HS-27A (cell line): ENCODE results near the gene TMED3.
A peak's percentile ranks its signal among the peaks of the same experiment; 100 is the strongest.
"Not testable (repeated sequence)": the region's sequence is repeated elsewhere in the genome, so short reads cannot be mapped to it uniquely, and the experiment has no call there.

Source experiments
- DNase-seq: peaks from one replicate; pipeline ENCODE4 v3.0.0-alpha.2; 2012; ENCODE audit warnings: low read depth, missing footprints

TMED3 gene

DNA sequence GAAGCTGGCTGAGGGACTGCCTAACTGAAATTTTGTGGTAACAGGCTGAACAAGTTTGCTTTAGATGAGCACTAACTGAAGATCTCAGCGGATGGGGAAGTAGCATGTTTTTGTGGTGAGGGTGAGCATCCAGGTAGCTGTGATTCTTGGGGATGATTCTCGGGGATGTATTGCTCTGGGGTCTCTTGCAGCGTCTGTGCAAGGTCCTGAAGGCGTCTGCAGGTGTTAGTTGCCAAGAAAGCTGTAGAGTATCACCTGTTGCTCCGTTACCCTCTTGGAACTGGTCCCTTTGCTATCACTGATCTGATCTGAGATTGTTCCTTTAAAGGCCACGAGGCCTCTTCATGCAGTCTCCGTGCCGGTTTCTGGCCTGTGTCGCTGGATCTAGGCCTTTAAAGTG, 6.0 kb downstream of the TMED3 start:
- DNase-seq, result no peak

DNA sequence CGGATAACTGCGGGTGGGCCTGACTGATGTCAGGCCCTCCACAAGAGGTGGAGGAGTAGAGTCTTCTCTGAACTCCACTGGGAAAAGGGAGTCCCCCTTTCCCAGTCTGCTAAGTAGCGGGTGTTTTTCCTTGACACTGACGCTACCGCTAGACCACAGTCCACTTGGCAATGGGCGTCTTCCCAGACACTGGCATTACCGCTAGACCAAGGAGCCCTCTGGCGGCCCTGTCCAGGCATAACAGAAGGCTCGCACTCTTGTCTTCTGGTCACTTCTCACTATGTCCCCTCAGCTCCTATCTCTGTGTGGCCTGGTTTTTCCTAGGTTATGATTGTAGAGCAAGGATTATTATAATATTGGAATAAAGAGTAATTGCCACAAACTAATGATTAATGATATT, 9.1 kb downstream of the TMED3 start:
- not testable (repeated sequence) for DNase-seq

DNA sequence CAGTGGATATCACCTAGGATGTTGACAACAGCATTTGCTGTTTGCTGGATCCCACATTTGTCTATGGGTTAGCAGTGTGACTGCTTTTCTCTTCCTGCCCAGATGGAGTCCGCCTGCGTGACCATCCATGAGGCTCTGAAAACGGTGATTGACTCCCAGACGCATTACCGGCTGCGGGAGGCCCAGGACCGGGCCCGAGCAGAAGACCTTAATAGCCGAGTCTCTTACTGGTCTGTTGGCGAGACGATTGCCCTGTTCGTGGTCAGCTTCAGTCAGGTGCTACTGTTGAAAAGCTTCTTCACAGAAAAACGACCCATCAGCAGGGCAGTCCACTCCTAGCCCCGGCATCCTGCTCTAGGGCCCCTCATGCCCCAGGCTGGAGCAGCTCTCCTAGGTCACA, 11.0 kb downstream of the TMED3 start:
- DNase-seq, result no peak

DNA sequence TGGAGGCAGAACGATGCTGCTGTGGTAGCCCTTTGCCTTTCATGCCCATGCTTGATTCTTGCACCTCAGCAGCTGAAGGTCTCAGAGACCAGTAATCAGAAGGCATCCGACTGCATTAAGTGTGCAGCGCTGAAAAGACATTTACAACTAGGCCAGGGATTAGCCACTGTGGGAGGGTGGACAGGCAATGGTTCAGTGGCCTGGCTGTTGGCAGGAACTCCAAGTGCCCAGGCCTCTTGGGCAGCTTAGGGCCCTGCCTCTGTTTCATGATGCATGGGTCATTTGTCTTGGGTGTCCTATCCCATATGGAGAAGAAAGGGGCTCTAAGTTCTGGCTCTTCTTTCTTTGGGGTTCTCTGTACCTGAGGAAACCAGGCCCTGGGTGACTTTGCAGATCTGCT, 11.4 kb downstream of the TMED3 start:
- no peak for DNase-seq

DNA sequence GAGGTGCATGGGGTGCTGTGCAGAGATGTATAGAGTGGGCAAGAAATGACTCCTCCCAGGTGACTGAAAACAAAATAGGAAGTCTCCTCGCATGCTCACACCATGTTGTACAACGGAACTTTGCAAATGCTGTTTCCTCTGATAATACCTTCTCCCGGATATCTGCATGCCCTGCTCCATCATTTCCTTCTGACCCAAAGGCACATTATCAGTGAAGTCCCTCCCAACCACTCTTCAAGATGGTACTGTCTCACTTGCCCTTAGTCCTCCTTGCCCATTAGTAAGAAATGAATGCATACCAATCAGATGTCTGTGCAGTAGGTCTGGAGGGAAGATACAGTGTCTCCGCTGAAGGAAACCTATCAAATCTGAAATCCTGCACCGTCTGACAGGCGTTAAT, 12.0 kb downstream of the TMED3 start:
- DNase-seq, result no peak

DNA sequence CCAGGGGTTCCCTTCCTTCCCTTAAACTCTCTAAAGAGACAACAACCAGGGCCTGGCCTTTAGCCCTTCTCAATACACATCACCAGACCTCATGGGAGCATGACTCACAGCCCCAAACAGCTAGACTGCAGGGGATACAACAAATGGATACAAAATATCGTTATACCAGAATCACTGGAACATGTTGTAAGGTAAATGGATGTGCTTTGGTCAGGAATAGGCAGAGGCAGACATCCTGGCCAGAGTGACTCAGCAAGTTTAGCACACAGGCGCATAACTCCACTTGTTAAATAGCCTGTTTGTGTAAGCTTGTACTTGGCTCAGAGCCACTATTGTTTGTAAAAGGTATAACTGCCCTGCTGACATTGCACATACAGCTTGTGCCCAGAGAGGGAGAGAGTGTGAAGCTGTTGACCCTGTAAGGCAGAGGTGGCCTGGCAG, 18.3 kb downstream of the TMED3 start:
- no peak for DNase-seq

DNA sequence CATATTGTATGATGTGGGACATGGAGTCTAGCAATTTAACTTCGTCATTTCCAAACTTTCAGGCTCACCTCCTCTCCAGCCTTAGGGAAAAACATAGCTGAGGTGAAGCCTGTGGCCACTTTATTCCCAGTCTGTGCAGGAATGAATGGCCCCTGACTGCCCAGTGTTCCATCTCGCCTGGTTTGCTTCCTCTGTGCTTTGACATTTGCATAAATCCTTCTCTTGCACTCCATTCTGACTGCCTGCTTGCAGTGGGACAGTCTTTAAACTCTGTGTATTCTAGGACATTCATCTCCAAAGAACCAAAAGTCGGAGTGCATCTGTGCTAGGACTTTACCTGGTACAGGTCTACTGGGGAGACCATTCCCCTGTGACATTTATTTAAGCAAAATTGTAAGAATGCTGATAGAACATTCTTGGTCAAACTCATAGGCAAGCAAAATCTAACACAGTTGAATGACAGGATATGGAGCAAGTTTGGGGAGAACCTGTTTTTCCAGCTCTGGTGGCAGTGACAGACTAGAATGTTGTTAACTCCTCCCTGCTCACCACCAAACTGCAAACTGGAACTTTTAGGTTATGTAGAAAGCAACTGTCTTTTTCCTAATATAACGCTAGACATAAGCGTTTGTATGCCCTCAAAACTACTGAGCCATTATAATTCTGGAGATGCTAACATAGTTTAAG, 22.1 kb downstream of the TMED3 start:
- DNase-seq, result no peak

DNA sequence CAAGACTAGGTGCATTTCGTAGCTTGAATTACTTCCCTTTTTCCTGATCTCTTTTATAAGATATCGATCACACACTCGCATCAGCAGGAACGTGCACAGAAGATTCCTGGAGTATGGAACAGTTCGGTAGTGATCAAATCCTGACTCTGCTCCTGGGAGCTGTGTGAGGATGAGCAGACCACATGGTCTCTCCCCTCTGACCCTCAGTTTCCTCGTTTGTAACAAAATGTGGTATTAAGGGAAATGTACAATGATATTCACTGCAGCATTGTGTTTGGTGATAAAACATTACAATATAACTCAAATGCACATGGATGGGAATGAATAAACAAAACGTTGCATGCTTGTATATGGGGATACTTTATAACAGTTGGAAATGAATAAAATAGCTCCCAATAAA, 26.7 kb downstream of the TMED3 start:
- no peak for DNase-seq

DNA sequence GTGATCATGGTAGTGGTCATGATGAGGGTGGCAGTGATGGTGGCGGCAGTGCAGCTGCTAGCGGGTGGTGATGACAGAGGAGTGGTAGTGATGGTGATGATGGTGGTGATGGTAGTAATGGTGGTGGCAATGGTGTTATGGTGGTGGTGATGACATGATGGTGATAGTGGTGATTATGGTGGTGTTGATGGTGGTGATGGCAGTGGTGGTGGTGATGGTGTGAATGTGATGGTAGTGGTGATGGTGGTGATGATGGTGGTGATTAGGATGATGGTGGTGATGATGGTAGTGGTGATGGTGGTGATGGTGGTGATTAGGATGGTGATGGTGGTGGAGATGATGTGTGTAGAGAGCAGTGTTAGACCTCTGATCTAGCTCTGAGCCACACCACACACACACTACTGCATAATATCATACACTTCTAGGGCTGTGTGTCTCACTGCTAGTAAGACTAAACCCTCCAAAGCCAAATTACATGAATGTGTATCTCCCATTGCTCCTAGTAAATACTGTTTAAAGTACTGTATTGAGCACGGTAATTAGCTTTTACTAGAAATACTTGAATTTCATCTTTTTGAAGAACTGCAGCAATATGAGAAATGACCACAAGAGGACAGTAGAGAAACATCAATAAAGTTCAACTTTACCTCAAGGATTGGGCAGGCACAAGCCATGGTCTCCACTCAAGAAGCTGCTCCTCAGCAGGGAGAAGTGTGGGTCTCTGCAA, 28.8 kb downstream of the TMED3 start:
- DNase-seq, result peak; percentile 24

DNA sequence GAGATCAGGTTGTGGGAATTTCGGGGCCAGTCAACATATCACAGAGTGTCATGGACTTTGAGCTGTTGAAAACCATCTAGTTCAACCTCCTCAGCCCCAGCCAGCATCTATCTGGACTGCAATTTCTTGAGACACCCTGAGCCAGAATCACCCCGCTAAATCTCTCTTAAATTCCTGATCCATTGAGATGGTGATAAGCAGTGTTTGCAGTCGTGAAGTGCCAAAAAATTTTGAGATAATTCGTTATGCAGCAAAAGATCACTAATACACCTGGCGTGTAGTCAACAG, 29.3 kb downstream of the TMED3 start:
- DNase-seq, result no peak

DNA sequence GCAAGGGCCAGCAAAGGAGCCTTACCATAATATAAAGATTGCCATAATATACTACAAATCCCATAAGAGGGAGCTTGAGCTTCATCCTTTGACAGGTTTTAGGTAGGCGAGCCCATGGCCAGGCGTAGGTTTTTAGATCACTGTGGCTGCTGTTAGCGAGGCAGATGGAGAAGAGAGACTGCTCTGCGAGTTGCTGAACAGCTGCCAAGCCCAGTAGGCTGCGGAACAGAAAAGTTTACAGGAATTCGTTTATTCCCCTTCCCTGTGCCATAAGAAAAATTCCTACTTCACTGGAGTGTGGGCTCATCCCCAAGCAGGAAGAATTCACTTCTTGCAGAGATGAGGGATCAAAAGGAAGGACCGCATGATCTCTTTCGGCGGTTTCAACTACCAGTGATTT, 30.5 kb downstream of the TMED3 start:
- DNase-seq, result no peak

DNA sequence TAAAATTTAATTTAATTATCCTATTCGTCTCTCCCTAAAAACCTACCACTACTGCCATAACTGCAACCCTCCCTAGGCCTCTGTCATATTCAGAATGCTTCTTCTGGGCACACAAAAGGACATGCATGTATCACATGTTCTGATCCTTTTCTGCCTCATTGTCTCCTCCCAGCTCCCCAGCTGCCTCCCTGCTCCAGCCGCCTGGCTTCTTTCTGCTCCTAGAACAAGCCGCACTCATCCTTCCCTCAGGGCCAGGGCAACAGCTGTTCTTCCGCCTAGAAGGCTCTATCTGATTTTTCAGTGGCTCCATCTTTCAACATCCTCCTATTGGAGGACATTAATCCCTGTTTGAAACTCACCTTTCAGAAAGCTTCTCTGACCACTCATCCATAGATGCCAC, 38.6 kb downstream of the TMED3 start:
- DNase-seq, result no peak

DNA sequence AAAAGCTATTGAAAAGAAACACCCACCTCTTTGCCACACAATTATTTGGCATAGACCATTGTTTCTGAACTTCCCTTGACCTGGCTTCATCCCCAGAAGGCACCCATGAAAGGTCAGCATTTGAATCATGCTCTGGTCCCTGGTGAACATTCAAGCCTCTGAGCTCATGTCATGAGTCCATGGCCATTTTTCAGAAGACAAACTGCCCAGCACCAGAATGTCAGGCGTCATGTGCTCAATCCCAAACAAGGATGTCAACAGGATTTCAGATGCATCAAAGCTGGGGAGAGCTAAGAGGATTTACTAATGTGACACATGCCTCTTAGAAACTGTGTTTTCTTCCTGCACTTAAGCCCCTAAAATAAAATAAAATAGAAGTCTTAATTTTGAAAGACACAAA, 41.3 kb downstream of the TMED3 start:
- DNase-seq, result no peak

DNA sequence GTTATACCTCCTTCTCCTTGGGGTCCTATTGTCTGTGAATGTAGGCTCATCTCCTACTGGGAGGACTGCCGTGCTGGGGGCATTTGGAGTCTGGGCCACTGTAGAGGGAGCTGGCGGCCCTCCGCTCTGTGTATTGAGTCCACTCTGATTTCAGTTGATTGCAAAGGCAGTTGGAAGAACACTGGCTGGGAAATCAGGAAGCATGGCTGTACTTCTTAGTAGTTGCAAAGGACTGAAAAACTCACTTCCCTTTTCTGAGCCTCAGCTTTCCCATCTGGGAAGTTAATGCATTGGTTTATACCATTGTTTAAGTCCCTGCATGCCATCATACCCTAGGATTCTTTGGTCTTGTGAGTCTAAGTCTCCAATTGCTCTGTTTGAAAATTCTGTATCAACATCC, 46.7 kb downstream of the TMED3 start:
- no peak for DNase-seq

DNA sequence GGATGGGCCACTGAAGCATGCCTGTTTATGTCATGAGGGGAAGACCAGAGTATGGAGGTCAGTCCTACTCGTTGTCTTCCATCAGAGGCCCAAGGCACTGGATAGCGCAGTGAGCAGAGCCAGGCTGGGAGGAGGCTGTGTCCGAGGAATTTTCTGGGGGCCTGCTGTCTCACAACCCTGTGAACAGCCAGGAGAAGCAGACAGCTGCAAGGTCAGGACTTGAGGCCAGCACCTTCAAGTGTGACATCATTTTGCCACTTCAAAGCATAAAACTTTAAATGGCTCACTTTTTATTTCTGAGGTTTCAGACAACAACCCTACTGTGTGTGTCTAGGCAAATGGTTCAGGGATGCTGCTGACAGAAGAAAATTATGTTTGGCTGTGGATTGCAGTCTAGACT, 47.2 kb downstream of the TMED3 start:
- no peak for DNase-seq

DNA sequence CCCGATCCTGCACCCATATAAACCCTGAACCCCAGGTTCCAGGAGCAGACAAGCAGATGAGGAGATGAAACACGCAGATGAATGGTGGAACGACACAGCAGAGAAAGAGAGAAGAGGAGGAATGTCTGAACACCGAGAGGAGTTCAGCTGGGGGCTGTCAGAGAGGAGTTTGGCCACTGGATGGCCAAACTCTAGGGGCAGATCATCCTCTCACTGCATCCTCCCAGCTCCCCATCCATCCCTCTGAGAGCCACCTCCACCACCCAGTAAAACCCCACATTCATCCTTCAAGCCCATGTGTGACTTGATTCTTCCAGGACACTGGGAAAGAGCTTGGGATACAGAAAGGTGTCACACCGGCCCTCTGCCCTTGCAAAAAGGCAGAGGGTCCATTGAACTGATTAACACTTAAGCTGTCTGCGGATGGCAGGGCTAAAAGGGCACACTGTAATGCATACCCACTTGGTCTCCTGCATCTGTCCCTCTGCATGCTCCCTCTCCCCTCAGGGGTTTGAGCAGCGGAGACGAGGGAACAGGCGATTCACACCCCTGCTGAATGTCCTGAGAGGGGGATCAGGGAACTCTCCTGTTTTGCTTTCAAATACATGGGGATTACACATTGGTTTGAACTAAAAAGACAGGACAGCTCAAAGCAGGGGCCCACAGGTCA, 53.8 kb downstream of the TMED3 start:
- no peak for DNase-seq

DNA sequence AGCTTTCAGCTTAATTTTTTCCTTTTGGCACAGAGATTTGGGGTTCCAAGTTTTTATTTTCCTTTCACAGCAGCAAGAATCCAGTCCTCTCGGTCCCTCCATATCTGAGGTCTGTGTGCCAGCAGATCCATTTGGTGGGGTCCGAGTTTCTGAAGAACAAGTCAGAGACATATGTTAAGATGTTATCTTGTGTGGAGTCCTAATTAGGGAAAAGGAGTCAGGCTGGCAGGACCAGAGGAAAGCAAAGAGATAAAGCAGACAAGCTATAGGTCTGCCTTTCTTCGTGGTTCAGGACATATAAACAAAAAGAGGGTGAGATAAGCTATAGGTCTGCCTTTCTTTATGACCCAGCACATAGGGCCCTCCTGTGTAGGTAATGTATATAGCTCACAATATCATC, 54.9 kb downstream of the TMED3 start:
- DNase-seq, result no peak

DNA sequence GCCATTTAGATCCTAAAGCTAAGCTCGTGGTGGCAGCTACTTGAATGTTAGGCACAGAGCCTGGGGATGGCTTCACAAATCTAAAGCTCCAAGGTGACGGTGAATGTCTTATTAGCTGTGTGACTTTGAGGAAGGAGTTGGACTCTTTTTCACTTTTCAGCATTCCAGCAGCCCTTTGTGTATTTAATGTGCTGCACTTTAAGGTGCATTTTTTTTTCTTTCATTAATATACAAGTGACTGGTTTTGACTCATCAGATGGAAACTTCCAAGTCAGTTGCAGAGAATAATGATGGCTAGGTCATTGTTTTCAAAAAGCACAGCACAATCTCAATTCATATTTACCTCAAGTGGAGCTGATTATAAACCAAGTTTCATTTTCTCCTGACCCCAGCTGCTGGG, 55.8 kb downstream of the TMED3 start:
- DNase-seq, result no peak

DNA sequence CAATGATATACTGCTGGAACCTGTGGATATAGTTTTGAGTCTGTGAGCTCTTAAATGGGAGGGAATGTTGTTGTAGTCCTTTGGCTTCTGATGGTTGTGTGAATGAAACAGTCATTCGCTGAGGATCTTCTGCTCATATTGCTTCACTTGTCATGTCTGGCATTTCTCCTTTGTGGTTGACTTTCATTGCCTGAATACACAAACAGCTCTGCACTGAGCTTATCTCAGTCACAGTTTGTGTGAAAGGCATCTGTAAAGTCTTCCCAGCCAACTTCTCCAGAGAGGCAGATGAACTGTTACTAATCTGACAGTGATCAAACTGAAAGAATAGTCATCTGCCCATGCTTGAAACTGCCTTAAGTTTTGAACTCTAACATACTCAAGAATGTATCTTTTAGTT, 59.8 kb downstream of the TMED3 start:
- no peak for DNase-seq

DNA sequence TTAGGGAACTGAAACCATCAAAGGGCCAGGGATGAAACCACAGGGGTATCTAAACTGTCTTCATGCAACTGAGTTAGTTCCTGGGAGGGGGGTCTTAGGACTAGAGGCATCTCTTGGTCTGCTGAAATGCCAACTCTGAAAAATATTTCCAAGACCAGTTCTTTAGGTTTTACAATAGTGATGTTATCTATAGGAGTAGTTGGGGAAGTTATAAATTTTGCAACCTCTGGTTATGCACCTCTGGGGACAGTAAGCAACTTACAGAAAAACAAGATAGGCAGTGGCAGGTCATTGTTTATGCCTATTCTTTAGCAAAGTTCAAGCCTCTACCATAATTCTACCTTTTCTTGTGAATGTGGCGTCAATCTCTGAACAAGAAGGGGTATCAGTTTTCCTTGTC, 60.7 kb downstream of the TMED3 start:
- DNase-seq, result no peak

DNA sequence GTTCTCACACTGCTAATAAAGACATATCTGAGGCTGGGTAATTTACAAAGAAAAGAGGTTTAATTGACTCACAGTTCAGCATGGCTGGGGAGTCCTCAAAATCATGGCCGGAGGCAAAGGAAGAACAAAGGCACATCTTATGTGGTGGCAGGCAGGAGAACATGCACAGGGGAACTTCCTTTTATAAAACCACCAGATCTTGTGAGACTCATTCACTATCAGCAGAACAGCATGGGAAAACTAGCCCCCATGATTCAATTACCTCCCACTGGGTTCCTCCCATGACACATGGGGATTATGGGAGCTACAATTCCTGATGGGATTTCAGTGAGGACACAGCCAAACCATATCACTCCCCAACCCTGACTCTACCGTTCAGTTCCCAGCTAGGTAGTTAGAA, 61.5 kb downstream of the TMED3 start:
- no peak for DNase-seq
